Measurements from ENCODE around the gene MTUS2.

DNA sequence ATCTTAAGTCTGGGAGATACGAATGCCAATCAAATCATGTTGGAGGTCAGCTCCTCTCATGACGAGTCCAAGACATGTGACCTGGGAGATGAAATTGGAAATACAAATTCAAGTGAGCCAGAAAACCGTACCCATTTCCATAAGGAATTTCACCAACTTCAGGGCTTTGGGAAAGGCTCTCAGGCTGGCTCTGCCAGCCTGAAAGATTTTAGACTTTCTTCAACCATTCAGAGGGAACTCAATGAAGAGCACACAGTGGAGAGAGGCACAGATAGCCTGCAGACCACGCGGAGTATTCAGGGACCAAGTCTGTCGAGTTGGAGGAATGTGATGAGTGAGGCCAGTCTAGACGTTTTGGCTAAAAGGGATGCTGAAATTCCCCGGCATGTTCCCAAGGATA lies 204.6 kb downstream of the MTUS2 start:
- TF ChIP-seq, protein P1, sequence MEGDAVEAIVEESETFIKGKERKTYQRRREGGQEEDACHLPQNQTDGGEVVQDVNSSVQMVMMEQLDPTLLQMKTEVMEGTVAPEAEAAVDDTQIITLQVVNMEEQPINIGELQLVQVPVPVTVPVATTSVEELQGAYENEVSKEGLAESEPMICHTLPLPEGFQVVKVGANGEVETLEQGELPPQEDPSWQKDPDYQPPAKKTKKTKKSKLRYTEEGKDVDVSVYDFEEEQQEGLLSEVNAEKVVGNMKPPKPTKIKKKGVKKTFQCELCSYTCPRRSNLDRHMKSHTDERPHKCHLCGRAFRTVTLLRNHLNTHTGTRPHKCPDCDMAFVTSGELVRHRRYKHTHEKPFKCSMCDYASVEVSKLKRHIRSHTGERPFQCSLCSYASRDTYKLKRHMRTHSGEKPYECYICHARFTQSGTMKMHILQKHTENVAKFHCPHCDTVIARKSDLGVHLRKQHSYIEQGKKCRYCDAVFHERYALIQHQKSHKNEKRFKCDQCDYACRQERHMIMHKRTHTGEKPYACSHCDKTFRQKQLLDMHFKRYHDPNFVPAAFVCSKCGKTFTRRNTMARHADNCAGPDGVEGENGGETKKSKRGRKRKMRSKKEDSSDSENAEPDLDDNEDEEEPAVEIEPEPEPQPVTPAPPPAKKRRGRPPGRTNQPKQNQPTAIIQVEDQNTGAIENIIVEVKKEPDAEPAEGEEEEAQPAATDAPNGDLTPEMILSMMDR (IDR thresholded peaks at IDR 0.05 in 2 of 3, conservative IDR thresholded peaks at IDR 0.05 in 1 of 3; ENCODE audit: control insufficient read depth in 2 of 3, extremely low read depth in 1 of 3, insufficient read depth in 1 of 3, low read depth in 3 of 3, low read length in 3 of 3): no peak
- no peak for TF ChIP-seq NR2C2 (IDR thresholded peaks at IDR 0.05; ENCODE audit: borderline replicate concordance, control insufficient read depth, insufficient read length, low read depth)
- no peak for TF ChIP-seq RB1 (IDR thresholded peaks at IDR 0.05; ENCODE audit: borderline replicate concordance)
- TF ChIP-seq NR2F1 (conservative IDR thresholded peaks at IDR 0.05): no peak
- no peak for TF ChIP-seq EP300 (IDR thresholded peaks at IDR 0.05; ENCODE audit: borderline replicate concordance in 1 of 2, control insufficient read depth in 1 of 2, low read depth in 2 of 2, low read length in 2 of 2)
- TF ChIP-seq ZNF207 (IDR thresholded peaks at IDR 0.05; ENCODE audit: borderline replicate concordance): no peak
- TF ChIP-seq, protein P2, sequence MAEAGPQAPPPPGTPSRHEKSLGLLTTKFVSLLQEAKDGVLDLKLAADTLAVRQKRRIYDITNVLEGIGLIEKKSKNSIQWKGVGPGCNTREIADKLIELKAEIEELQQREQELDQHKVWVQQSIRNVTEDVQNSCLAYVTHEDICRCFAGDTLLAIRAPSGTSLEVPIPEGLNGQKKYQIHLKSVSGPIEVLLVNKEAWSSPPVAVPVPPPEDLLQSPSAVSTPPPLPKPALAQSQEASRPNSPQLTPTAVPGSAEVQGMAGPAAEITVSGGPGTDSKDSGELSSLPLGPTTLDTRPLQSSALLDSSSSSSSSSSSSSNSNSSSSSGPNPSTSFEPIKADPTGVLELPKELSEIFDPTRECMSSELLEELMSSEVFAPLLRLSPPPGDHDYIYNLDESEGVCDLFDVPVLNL (IDR thresholded peaks at IDR 0.05; ENCODE audit: low read depth, low read length): no peak
- TF ChIP-seq BRCA1 (IDR thresholded peaks at IDR 0.05; ENCODE audit: low read depth, low read length): no peak
